Endothelial cell of umbilical vein (primary cell): ENCODE results near the gene HPSE2.

ENCODE experiments used
- EZH2 ChIP-seq: IDR thresholded peaks from 2 replicates; pipeline ENCODE4 v1.6.1; 2012; ENCODE audit warnings: borderline replicate concordance, low read depth, mild to moderate bottlenecking, moderate library complexity, low read length, inconsistent platforms; ENCODE audit not compliant: severe bottlenecking
- MYC ChIP-seq: IDR thresholded peaks from one replicate; pipeline ENCODE4 v1.6.1; 2011; ENCODE audit warnings: mild to moderate bottlenecking, low read depth, low read length
- POLR2A ChIP-seq: IDR thresholded peaks from 2 replicates; pipeline ENCODE4 v1.6.1; 2012; ENCODE audit warnings: low read depth, mild to moderate bottlenecking, control low read depth, low read length
- TF ChIP-seq, protein P1 (sequence below), 2 donors: IDR thresholded peaks; 1 replicate in 1 of 2; 2 replicates in 1 of 2; pipeline ENCODE4 v1.5.1; 2011; ENCODE audit warnings: low read length in 2 of 2, mild to moderate bottlenecking in 2 of 2, moderate library complexity in 2 of 2, control low read depth in 1 of 2, inconsistent platforms in 1 of 2, low read depth in 1 of 2; ENCODE audit not compliant: insufficient read depth in 1 of 2; ENCODE audit errors: extremely low read depth in 1 of 2
- TF ChIP-seq, protein P2 (sequence below): IDR thresholded peaks from 2 replicates; pipeline ENCODE4 v1.6.1; 2011; ENCODE audit not compliant: insufficient read depth, insufficient read length

DNA sequence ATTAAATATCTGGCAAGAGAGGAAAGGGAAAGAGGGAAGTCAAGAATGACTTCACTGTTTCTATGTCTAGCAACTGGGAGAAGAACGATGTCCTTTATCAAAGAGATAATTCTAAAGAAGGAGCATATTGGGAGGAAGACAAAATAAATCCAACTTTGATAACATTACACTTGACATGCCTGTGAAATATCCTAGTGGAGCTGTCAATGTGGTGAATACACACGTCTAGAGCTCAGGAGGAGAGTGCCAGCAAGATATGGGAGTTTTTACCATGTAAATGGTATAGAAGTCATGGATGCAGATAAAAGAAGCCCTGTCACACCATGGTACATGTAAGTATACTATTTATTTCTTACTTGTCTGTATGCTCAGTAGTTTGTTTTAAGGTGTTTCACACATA is 356.7 kb downstream of the HPSE2 start:
- TF ChIP-seq, protein P1, sequence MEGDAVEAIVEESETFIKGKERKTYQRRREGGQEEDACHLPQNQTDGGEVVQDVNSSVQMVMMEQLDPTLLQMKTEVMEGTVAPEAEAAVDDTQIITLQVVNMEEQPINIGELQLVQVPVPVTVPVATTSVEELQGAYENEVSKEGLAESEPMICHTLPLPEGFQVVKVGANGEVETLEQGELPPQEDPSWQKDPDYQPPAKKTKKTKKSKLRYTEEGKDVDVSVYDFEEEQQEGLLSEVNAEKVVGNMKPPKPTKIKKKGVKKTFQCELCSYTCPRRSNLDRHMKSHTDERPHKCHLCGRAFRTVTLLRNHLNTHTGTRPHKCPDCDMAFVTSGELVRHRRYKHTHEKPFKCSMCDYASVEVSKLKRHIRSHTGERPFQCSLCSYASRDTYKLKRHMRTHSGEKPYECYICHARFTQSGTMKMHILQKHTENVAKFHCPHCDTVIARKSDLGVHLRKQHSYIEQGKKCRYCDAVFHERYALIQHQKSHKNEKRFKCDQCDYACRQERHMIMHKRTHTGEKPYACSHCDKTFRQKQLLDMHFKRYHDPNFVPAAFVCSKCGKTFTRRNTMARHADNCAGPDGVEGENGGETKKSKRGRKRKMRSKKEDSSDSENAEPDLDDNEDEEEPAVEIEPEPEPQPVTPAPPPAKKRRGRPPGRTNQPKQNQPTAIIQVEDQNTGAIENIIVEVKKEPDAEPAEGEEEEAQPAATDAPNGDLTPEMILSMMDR (IDR thresholded peaks at IDR 0.05; ENCODE audit: extremely low read depth in 1 of 2, insufficient read depth in 1 of 2, low read depth in 1 of 2, low read length in 2 of 2), result no peak
- TF ChIP-seq EZH2, result no peak
- TF ChIP-seq MYC, result no peak
- TF ChIP-seq POLR2A, result no peak
- TF ChIP-seq, protein P2, sequence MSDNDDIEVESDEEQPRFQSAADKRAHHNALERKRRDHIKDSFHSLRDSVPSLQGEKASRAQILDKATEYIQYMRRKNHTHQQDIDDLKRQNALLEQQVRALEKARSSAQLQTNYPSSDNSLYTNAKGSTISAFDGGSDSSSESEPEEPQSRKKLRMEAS, result no peak
